ENCODE data around the gene PDCD4. TPM values are rescaled to one million over a fixed set of nuclear protein-coding genes. Genes with fewer than 3 reads are reported as not detected.

PDCD4 gene
- total and polyA plus RNA-seq, 2 donors (not counting 3 experiments of a cell fraction or from before 2014, with no cell fraction given), result 14.4 to 47.9 TPM

- ChIA-PET POLR2A (interaction anchor here (0.6 to 2.0 kb wide), 15 partner anchors 8 to 1471 kb away, joined by 3 to 11 read pairs (median 5); partner anchors contain the start of genes ADD3 and PDCD4), CTCF (interaction anchor here (0.6 to 2.4 kb wide), 25 partner anchors 8 to 1553 kb away, joined by 3 to 17 read pairs (median 3); partner anchors contain the start of genes ADRA2A and PDCD4)
- intact Hi-C loops (cut with micrococcal nuclease) (loop anchor here (1.0 to 5.0 kb wide), 11 partner anchors 25 to 1470 kb away; partner anchors contain the start of genes ADRA2A and PDCD4), dilution Hi-C loops (cut with MboI; ENCODE audit: extremely low pct_ligation_motif_present, low sequenced_read_pairs) (no loop called here)
- H4K20me1 ChIP-seq (replicated peaks; ENCODE audit: control insufficient read depth, extremely low read depth, insufficient read depth, low read length), result peaks cover 6% of the 10 kb centered on the region
- H3K9me1 ChIP-seq (replicated peaks; ENCODE audit: control insufficient read depth, extremely low read depth, insufficient read depth, low read length), result no peaks in the 10 kb centered on the region
- peaks cover 20% of the 10 kb centered on the region for H3K4me1 ChIP-seq (ENCODE audit: control insufficient read depth, extremely low read depth, insufficient read depth, low read length)
- H3K36me3 ChIP-seq (ENCODE audit: control insufficient read depth in 2 of 2, extremely low read depth in 1 of 2, insufficient read depth in 2 of 2, low read length in 2 of 2), result no peaks in the 10 kb centered on the region
- H3K4me2 ChIP-seq (ENCODE audit: insufficient read depth, low read length), result peak within 1 kb of the TSS; percentile 99
- no peaks in the 10 kb centered on the region for H3K27me3 ChIP-seq (ENCODE audit: control insufficient read depth in 2 of 2, insufficient read depth in 2 of 2, low read length in 2 of 2)
- BruUV-seq (replicated peaks), result TSS peak; percentile 62
- H2AFZ ChIP-seq (ENCODE audit: low read depth, low read length), result peak within 1 kb of the TSS; percentile 96
- TF ChIP-seq JUN (IDR thresholded peaks at IDR 0.05; ENCODE audit: borderline replicate concordance, insufficient read depth, insufficient read length, low read depth) (peak; percentile 28), POLR2A (IDR thresholded peaks at IDR 0.05; ENCODE audit: low read depth, low read length) (peak; percentile 91), POLR2AphosphoS5 (IDR thresholded peaks at IDR 0.05; ENCODE audit: insufficient read depth, low read depth, low read length) (peak; percentile 51), MYC (IDR thresholded peaks at IDR 0.05; ENCODE audit: low read depth, low read length) (no peak)
- peak; percentile 99 for FAIRE-seq
- peak within 1 kb of the TSS; percentile 98 for H3K27ac ChIP-seq (ENCODE audit: insufficient read depth, low read depth, low read length)
- H3K9me3 ChIP-seq (replicated peaks; ENCODE audit: control insufficient read depth, insufficient read depth, low read length), result no peaks in the 10 kb centered on the region
- H3K9ac ChIP-seq (replicated peaks; ENCODE audit: extremely low read depth, insufficient read depth, low read length), result peak within 1 kb of the TSS; percentile 98
- H3K4me3 ChIP-seq (replicated peaks in 1 of 3; ENCODE audit: insufficient read depth in 1 of 3, low read depth in 1 of 3, low read length in 3 of 3), result peak within 1 kb of the TSS; percentile 89 to 94 (median 93)
- DNase-seq (ENCODE audit: low read depth, low spot score), result peak; percentile 100
- peaks cover 25% of the 10 kb centered on the region for H3K79me2 ChIP-seq (ENCODE audit: control insufficient read depth, insufficient read depth, low read length)
These were observed 47.1 kb downstream of the PDCD4 start, which contains the start of gene BBIP1 for GRCh38 chr10:110918643-110919348. Gene BBIP1, minus strand, starts transcription at chr10:110919180. Its CDS starts 1,023 bp downstream, at chr10:110918157.

GRCh38 chr10:110919349-110919931 is 47.7 kb downstream of the PDCD4 start, which contains the start of gene SHOC2:
Gene SHOC2, plus strand, starts transcription at chr10:110919604. Its CDS starts 44,755 bp downstream, at chr10:110964359.
- ChIA-PET CTCF (interaction anchor here (0.6 to 2.4 kb wide), 18 partner anchors 9 to 1553 kb away, joined by 3 to 17 read pairs (median 4); partner anchors contain the start of gene ADRA2A), POLR2A (interaction anchor here (0.6 to 2.0 kb wide), 14 partner anchors 9 to 1470 kb away, joined by 3 to 11 read pairs (median 5); partner anchors contain the start of genes ADD3 and PDCD4)
- Histone ChIP-seq H3K27ac (ENCODE audit: insufficient read depth, low read depth, low read length) (peak within 1 kb of the TSS; percentile 98), H3K4me1 (ENCODE audit: control insufficient read depth, extremely low read depth, insufficient read depth, low read length) (peaks cover 20% of the 10 kb centered on the region), H3K36me3 (ENCODE audit: control insufficient read depth in 2 of 2, extremely low read depth in 1 of 2, insufficient read depth in 2 of 2, low read length in 2 of 2) (no peaks in the 10 kb centered on the region), H3K9me1 (replicated peaks; ENCODE audit: control insufficient read depth, extremely low read depth, insufficient read depth, low read length) (no peaks in the 10 kb centered on the region), H3K4me2 (ENCODE audit: insufficient read depth, low read length) (peak within 1 kb of the TSS; percentile 99), H3K27me3 (ENCODE audit: control insufficient read depth in 2 of 2, insufficient read depth in 2 of 2, low read length in 2 of 2) (no peaks in the 10 kb centered on the region), H3K4me3 (replicated peaks in 1 of 3; ENCODE audit: insufficient read depth in 1 of 3, low read depth in 1 of 3, low read length in 3 of 3) (peak within 1 kb of the TSS; percentile 64 to 94 (median 93)), H4K20me1 (replicated peaks; ENCODE audit: control insufficient read depth, extremely low read depth, insufficient read depth, low read length) (peaks cover 6% of the 10 kb centered on the region), H3K9ac (replicated peaks; ENCODE audit: extremely low read depth, insufficient read depth, low read length) (peak within 1 kb of the TSS; percentile 98), H2AFZ (ENCODE audit: low read depth, low read length) (peak within 1 kb of the TSS; percentile 51), H3K9me3 (replicated peaks; ENCODE audit: control insufficient read depth, insufficient read depth, low read length) (no peaks in the 10 kb centered on the region), H3K79me2 (ENCODE audit: control insufficient read depth, insufficient read depth, low read length) (peaks cover 32% of the 10 kb centered on the region)
- dilution Hi-C loops (cut with MboI; ENCODE audit: extremely low pct_ligation_motif_present, low sequenced_read_pairs), result no loop called here
- TF ChIP-seq MAX (IDR thresholded peaks at IDR 0.05; ENCODE audit: insufficient read depth, insufficient read length) (no peak), POLR2AphosphoS5 (IDR thresholded peaks at IDR 0.05; ENCODE audit: insufficient read depth, low read depth, low read length) (peak; percentile 35), CTCF (IDR thresholded peaks at IDR 0.05; ENCODE audit: extremely low read depth in 1 of 2, insufficient read depth in 1 of 2, low read depth in 1 of 2, low read length in 2 of 2) (peak in 1 of 2 donors; percentile 32), POLR2A (IDR thresholded peaks at IDR 0.05; ENCODE audit: low read depth, low read length) (peak; percentile 70)
- intact Hi-C loops (cut with micrococcal nuclease), result loop anchor here (1.0 to 5.0 kb wide), 8 partner anchors 48 to 1469 kb away; partner anchors contain the start of genes ADRA2A and PDCD4
- no TSS peak for BruUV-seq (replicated peaks)
- DNase-seq (ENCODE audit: low read depth, low spot score) (no peak), FAIRE-seq (no peak)

Measured in endothelial cell of umbilical vein (primary cell).